SK-N-SH treated with all-trans-retinoic acid at 6 μM for 48 hours (cell line): ENCODE results near the gene GPR152.
"Not testable (repeated sequence)": the region's sequence is repeated elsewhere in the genome, so short reads cannot be mapped to it uniquely, and the experiment has no call there.

Experiments used
- ESRRG ChIP-seq: fragments of 250-450 bp; sonication (Bioruptor Pico); IDR thresholded peaks from 2 replicates; pipeline ENCODE4 v1.6.1; 2021; ENCODE audit warnings: mild to moderate bottlenecking
- OSR1 ChIP-seq: fragments of 250-450 bp; sonication (Bioruptor Pico); IDR thresholded peaks from 2 replicates; pipeline ENCODE4 v1.8.0; 2022; ENCODE audit warnings: moderate library complexity, mild to moderate bottlenecking, inconsistent platforms
- PATZ1 ChIP-seq: fragments of 250-450 bp; sonication (Bioruptor Pico); IDR thresholded peaks from 2 replicates; pipeline ENCODE4 v1.8.0; 2020; ENCODE audit warnings: mild to moderate bottlenecking, moderate library complexity, borderline replicate concordance
- POU6F1 ChIP-seq: fragments of 250-450 bp; sonication (Bioruptor Pico); IDR thresholded peaks from 2 replicates; pipeline ENCODE4 v1.8.0; 2021; ENCODE audit warnings: low read depth, mild to moderate bottlenecking, moderate library complexity, borderline replicate concordance
- TSHZ2 ChIP-seq: fragments of 250-450 bp; sonication (Bioruptor Pico); IDR thresholded peaks from 2 replicates; pipeline ENCODE4 v1.5.0; 2020; ENCODE audit warnings: mild to moderate bottlenecking, moderate library complexity
- ZC3H10 ChIP-seq: fragments of 250-450 bp; sonication (Bioruptor Pico); IDR thresholded peaks from 2 replicates; pipeline ENCODE4 v1.5.1; 2021; ENCODE audit warnings: mild to moderate bottlenecking, moderate library complexity
- ZFP30 ChIP-seq: fragments of 450-650 bp; formaldehyde crosslinking; IDR thresholded peaks from 2 replicates; pipeline ENCODE4 v1.5.0; 2022; ENCODE audit warnings: mild to moderate bottlenecking, moderate library complexity
- ZNF70 ChIP-seq: fragments of 450-650 bp; formaldehyde crosslinking; IDR thresholded peaks from 2 replicates; pipeline ENCODE4 v1.5.0; 2020; ENCODE audit warnings: mild to moderate bottlenecking, moderate library complexity

GRCh38 chr11:67485873-67486361 is 33.4 kb upstream of the GPR152 start:
- not testable (repeated sequence) for TF ChIP-seq OSR1; POU6F1 (CRISPR knock-in tag); ESRRG (CRISPR knock-in tag); TSHZ2 (CRISPR knock-in tag); ZNF70 (CRISPR knock-in tag); PATZ1 (CRISPR knock-in tag); ZC3H10 (CRISPR knock-in tag); ZFP30 (CRISPR knock-in tag)
